Measurements from ENCODE around the gene ACYP2.
"Not testable (repeated sequence)": the region's sequence is repeated elsewhere in the genome, so short reads cannot be mapped to it uniquely, and the experiment has no call there.

Gene ACYP2

GRCh38 chr2:54097124-54097523, 18.3 kb upstream of the ACYP2 start:
- DNase-seq (ENCODE audit: low read depth, low spot score) = no peak

GRCh38 chr2:54099370-54099769, 16.0 kb upstream of the ACYP2 start:
- no peak for DNase-seq (ENCODE audit: low read depth, low spot score)

DNA sequence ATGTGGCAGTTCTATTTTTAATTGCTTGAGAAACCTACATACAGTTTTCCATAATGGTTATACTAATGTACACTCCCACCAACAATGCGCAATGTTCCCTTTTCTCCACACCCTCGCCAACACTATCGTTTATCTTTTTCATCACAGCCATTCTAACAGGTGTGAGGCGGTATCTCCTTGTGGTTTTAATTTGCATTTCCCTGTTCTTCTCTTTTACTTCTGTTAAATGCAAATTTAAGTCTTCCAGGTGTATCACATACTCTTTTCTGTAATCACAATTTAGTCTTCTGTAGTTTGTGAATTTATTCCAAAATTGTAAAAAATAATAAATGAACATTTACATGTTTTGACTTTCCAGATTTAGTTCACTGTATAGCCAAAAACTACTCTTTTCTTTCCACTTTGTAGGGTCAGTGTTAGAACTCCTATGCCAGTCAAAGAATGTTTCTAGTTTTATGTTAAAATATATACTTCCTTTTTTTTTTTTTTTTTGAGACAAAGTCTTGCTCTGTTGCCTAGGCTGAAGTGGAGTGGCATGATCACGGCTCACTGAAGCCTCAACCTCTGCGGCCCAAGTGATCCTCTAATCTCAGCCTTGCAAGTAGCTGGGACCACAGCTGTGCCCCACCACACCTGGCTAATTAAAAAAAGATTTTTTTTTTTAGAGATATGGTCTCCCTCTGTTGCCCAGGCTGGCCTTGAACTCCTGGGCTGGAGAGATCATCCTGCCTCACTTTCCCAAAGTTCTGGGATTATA, 15.4 kb upstream of the ACYP2 start:
- no peak for DNase-seq (ENCODE audit: low read depth, low spot score)

DNA sequence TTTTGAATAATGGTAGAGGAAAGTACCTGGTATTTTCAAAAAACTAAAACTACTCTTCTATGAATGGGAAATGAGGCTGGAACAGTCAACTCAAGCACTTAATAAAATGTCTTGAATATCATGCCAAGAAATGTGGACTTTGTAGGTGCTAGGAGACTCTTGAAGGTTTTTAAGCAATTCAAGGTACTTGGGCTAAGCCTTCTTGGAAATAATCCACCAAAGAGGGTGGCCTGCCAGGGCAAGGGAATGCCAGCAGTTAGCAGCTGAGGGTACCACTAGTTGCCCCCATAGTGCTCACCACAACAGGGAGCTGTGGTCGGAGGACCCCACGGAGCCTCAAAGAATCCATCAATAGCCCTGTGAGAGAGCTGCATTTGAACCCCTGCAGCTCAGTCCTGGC, 14.6 kb upstream of the ACYP2 start:
- DNase-seq (ENCODE audit: low read depth, low spot score) = no peak

- DNase-seq (ENCODE audit: low read depth, low spot score) = peak; percentile 71
Measured at GRCh38 chr2:54103454-54104314, 11.7 kb upstream of the ACYP2 start.

- DNase-seq (ENCODE audit: low read depth, low spot score) = no peak
Measured at GRCh38 chr2:54106631-54107454, 8.6 kb upstream of the ACYP2 start.

DNA sequence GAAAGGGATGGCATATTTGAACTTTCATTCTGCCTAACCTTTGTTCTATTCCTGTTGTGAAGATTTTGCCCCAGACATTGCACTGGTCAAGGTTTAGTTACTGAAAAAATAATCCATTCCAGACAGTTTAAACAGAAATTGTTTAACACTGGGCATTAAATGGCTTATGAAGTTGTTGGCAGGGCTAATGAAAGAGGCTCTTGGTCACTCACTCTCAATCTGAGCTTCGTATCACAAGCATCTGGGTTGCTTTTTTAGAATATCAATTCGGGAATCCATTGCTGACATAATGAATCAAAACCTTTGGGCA, 8.0 kb upstream of the ACYP2 start:
- DNase-seq (ENCODE audit: low read depth, low spot score) = no peak

GRCh38 chr2:54107903-54108615, 7.4 kb upstream of the ACYP2 start:
- no peak for DNase-seq (ENCODE audit: low read depth, low spot score)

DNA sequence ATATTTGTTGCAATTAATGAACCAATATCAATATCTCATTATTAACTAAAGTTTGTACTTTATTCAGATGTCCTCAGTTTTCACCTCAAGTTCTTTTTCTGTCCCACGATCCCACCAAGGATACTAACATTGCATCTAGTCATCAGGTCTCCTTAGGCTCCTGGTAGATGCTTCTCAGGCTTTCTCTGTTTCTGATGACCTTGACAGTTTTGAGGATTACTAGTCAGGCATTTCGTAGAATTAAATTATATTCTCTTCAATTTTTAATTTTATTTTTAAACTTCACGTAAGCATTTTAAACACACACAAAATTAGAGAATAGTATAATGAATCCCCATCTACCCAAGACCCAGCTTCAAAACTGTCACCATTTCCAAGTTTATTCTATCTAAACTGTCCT, 5.6 kb upstream of the ACYP2 start:
- no peak for DNase-seq (ENCODE audit: low read depth, low spot score)

- DNase-seq (ENCODE audit: low read depth, low spot score) = not testable (repeated sequence)
Measured at GRCh38 chr2:54114479-54114878, 936 bp upstream of the ACYP2 start.

DNA sequence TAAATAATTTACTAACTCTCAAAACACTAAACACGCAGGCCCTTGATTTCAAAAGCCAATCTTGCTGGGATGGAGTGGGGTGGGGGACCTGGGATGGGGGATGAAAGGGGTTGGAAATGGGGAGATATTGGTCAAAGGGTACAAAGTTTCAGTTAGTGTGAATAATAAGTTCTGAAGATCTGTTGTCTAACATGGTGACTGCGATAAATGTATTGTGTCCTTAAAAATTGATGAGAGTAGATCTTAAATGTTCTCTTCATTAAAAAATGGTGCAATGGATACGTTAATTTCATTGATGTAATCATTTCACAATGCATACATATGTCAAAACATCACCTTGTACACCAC, 505 bp upstream of the ACYP2 start:
- DNase-seq (ENCODE audit: low read depth, low spot score) = no peak

GRCh38 chr2:54116598-54116997, 1.2 kb downstream of the ACYP2 start:
- DNase-seq (ENCODE audit: low read depth, low spot score) = peak; percentile 7

DNA sequence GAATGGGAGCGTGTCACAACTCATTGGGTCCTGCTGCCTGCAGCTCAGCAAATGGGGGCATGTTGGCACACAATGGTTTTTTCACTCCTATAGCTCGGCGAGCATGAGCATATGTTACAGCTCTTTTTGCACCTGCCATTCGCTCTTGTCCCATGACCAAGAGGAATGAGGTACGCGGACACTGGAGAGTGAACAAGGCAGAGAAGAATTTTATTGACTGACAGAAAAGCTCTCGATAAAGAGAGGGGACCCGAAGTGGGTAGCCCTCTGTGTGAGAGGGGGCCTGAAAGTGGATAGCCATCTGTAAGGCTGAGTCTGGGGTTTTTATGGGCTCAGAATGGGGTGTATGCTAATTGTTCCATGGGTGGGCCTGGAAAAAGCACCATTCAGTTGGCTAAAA, 5.5 kb downstream of the ACYP2 start:
- no peak for DNase-seq (ENCODE audit: low read depth, low spot score)

DNA sequence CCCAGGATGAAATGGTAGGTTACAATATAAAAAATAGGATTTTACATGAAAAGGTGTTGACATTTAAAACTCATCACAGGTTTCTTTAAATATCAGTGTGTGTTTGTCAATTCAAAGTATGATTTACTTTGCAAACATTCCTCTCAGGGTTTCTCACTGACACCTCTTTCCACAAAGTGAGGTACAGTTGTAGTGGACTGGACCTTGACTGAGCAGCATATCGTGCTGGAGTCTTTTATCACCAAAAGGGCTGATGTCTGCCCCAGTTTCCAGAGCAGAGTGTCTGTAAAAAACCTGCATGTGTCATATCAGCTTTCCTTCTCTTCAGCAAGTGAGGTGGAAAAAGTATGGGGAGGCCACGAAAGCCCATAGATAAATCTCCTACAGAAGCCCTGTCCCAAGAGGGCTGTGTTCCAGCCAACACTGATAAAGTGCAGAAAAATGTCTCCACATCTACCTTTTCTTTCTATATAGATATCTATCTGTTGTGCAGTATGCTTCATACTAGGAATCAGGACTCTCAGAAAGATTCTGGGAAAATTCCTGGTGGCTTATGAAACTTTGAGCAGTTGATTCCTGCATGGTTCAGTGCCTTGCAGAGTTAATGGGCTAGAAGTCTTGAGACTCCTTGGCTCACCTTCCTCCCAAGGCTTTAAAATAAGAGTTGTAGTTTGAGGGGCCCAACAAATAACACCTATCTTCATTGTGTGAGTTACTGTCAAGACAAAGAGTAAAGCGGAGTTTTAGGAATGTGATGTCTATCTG, 6.9 kb downstream of the ACYP2 start:
- DNase-seq (ENCODE audit: low read depth, low spot score) = no peak

- DNase-seq (ENCODE audit: low read depth, low spot score) = no peak
Measured at GRCh38 chr2:54122939-54123338, 7.5 kb downstream of the ACYP2 start.

- not testable (repeated sequence) for DNase-seq (ENCODE audit: low read depth, low spot score)
Measured at GRCh38 chr2:54127174-54127573, 11.8 kb downstream of the ACYP2 start.

- DNase-seq (ENCODE audit: low read depth, low spot score) = no peak
Measured at GRCh38 chr2:54133056-54133455, 17.6 kb downstream of the ACYP2 start.

DNA sequence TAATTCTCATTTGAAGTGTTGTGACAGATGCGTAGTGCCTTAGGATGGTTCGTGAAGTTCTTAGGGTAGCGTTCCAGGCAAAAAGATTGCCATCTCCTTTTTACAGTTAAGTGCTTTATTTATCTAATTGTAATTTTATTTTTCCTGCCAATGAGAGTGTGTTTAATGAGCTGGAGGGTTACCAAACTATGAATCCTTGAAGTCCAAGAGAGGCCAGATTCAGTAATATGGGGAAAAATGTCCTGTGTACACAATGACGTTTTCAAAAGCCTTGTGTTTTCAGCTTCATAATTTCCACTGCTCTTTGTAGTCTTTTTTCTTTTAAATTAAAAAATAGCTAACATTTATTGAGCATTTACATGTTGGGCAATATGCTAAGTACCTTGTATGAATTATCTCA, 23.8 kb downstream of the ACYP2 start:
- DNase-seq (ENCODE audit: low read depth, low spot score) = no peak

- DNase-seq (ENCODE audit: low read depth, low spot score) = no peak
Measured at GRCh38 chr2:54143780-54144179, 28.4 kb downstream of the ACYP2 start.

- DNase-seq (ENCODE audit: low read depth, low spot score) = no peak
Measured at GRCh38 chr2:54148391-54148790, 33.0 kb downstream of the ACYP2 start.

Measured in ELF-1 (cell line).